ENCODE results near the gene DSCAM. TPM values are rescaled to one million over a fixed set of nuclear protein-coding genes. Genes with fewer than 3 reads are reported as not detected.

DSCAM gene
- total and polyA plus RNA-seq, 3 donors from 2014 or later = 0.70 to 2.3 (median 2.0) TPM

- intact Hi-C loops (cut with DNase I; ENCODE audit: low total_unique reads) = no loop called here
- H3K4me3 ChIP-seq = no peak overlapping the region
- no peak overlapping the region for H3K27ac ChIP-seq
- no peak for TF ChIP-seq CTCF (IDR thresholded peaks at IDR 0.05)
- TF ChIP-seq POLR2A (IDR thresholded peaks at IDR 0.05) = no peak
- H3K9me3 ChIP-seq = no peaks in the 10 kb centered on the region
- WGBS, 2 donors = 80 to 86% methylated on average over 3 of the region's 3 CpGs
- no peaks in the 10 kb centered on the region for H3K27me3 ChIP-seq
- H3K36me3 ChIP-seq (ENCODE audit: low read depth, missing control alignments) = no peaks in the 10 kb centered on the region
- DNase-seq = no peak
- no peaks in the 10 kb centered on the region for H3K4me1 ChIP-seq
These were observed 186.5 kb downstream of the DSCAM start for GRCh38 chr21:40660461-40660860.

- TF ChIP-seq POLR2A (IDR thresholded peaks at IDR 0.05) (no peak), CTCF (IDR thresholded peaks at IDR 0.05) (no peak)
These were observed 188.6 kb downstream of the DSCAM start for GRCh38 chr21:40658311-40658710.

GRCh38 chr21:40652436-40652835 is 194.5 kb downstream of the DSCAM start:
- H3K9me3 ChIP-seq = no peaks in the 10 kb centered on the region
- TF ChIP-seq POLR2A (IDR thresholded peaks at IDR 0.05) (no peak), CTCF (IDR thresholded peaks at IDR 0.05) (no peak)
- no peak overlapping the region for H3K4me3 ChIP-seq
- no peaks in the 10 kb centered on the region for H3K27me3 ChIP-seq
- no peaks in the 10 kb centered on the region for H3K4me1 ChIP-seq
- no peak for DNase-seq
- H3K27ac ChIP-seq = no peak overlapping the region
- intact Hi-C loops (cut with DNase I; ENCODE audit: low total_unique reads) = no loop called here
- H3K36me3 ChIP-seq (ENCODE audit: low read depth, missing control alignments) = no peaks in the 10 kb centered on the region
- WGBS, 2 donors = 50 to 63% methylated on average over 2 of the region's 2 CpGs

More at GRCh38 chr21:40658311-40658710, 188.6 kb downstream of the DSCAM start:
- H3K27ac ChIP-seq = no peak overlapping the region
- DNase-seq = no peak
- H3K4me3 ChIP-seq = no peak overlapping the region
- no peaks in the 10 kb centered on the region for H3K36me3 ChIP-seq (ENCODE audit: low read depth, missing control alignments)
- 89% methylated on average over 3 of the region's 3 CpGs for WGBS, 2 donors
- H3K27me3 ChIP-seq = no peaks in the 10 kb centered on the region
- intact Hi-C loops (cut with DNase I; ENCODE audit: low total_unique reads) = no loop called here
- no peaks in the 10 kb centered on the region for H3K4me1 ChIP-seq
- H3K9me3 ChIP-seq = no peaks in the 10 kb centered on the region

GRCh38 chr21:40647706-40648105 is 199.3 kb downstream of the DSCAM start:
- Histone ChIP-seq H3K36me3 (ENCODE audit: low read depth, missing control alignments) (no peaks in the 10 kb centered on the region), H3K9me3 (no peaks in the 10 kb centered on the region), H3K4me1 (no peaks in the 10 kb centered on the region), H3K27ac (no peak overlapping the region), H3K27me3 (no peaks in the 10 kb centered on the region), H3K4me3 (no peak overlapping the region)
- DNase-seq = no peak
- TF ChIP-seq CTCF (IDR thresholded peaks at IDR 0.05) = no peak
- TF ChIP-seq POLR2A (IDR thresholded peaks at IDR 0.05) = no peak
- intact Hi-C loops (cut with DNase I; ENCODE audit: low total_unique reads) = no loop called here
- 37 to 89% methylated on average over 2 of the region's 2 CpGs for WGBS, 2 donors

GRCh38 chr21:40646651-40647050 is 200.3 kb downstream of the DSCAM start:
- H3K4me1 ChIP-seq = no peaks in the 10 kb centered on the region
- no peak for TF ChIP-seq POLR2A (IDR thresholded peaks at IDR 0.05)
- WGBS, 2 donors = 72 to 96% methylated on average over 3 of the region's 3 CpGs
- H3K27me3 ChIP-seq = no peaks in the 10 kb centered on the region
- no peaks in the 10 kb centered on the region for H3K9me3 ChIP-seq
- no peak overlapping the region for H3K4me3 ChIP-seq
- no peak overlapping the region for H3K27ac ChIP-seq
- no peaks in the 10 kb centered on the region for H3K36me3 ChIP-seq (ENCODE audit: low read depth, missing control alignments)
- no peak for DNase-seq
- intact Hi-C loops (cut with DNase I; ENCODE audit: low total_unique reads) = no loop called here
